SK-N-MC (cell line): ENCODE measurements around the gene TMEM132D.

ENCODE experiments used
- EZH2 ChIP-seq: fragments of 200-600 bp; sonication (generic); IDR thresholded peaks from one replicate; pipeline ENCODE4 v1.6.1; 2017; ENCODE audit warnings: antibody characterized with exemption
- FOXP2 ChIP-seq: optimal IDR thresholded peaks from 2 replicates; pipeline ENCODE3; 2011; ENCODE audit warnings: mild to moderate bottlenecking, moderate library complexity; ENCODE audit not compliant: insufficient read depth; ENCODE audit errors: extremely low read length, control extremely low read depth
- POLR2AphosphoS5 ChIP-seq: IDR thresholded peaks from 2 replicates; pipeline ENCODE4 v1.6.1; 2012; ENCODE audit warnings: mild to moderate bottlenecking, low read depth, low read length, borderline replicate concordance

DNA sequence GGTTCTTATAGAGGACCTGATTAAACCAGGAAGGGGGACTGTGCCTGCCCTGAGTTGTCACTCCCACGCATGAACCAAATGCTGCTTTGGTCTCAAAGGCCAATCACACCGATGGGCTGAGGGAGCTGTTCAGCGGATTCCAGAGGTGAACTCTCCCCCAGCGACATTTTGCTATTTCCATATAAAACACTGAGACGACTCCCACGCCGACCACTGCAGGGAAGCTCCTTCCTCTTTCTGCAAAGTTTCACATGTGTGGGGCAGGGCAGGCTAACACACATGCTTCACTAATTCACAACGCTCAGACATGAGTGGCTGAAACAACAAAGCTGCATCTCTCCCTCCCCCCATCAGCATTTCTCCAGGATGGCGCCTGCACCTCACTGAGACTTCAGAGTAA, 37.8 kb upstream of the TMEM132D start:
- TF ChIP-seq POLR2AphosphoS5 (no peak), EZH2 (no peak), FOXP2 (no peak)
